Erythroblast (primary cell): ENCODE measurements around the gene DAB2IP.

Experiments
- GATA1 ChIP-seq: IDR thresholded peaks from 2 replicates; pipeline ENCODE4 v1.6.1; 2011; ENCODE audit warnings: low read depth, mild to moderate bottlenecking, control low read depth, low read length, moderate library complexity
- POLR2A ChIP-seq: IDR thresholded peaks from 2 replicates; pipeline ENCODE4 v1.6.1; 2011; ENCODE audit warnings: mild to moderate bottlenecking, low read length

DNA sequence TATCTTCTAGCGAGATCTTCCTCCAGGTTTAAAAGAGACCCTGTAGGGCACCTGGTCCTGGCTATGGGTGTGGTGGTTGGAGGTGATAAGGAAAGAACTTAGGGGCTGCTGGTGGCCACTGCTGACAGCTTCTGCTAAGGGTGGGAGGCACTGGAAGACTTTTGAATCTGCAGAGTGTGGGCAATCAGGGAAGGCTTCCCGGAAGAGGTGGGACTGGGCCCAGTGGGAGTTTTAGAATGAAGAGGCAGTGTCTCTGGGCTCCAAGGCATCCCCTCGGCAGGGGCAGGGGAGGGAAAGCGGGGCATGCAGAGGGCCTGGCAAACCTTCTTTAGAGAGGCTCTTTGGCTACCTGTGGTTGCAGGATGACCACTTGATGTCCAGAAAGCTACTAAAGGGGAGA, 23.0 kb upstream of the DAB2IP start:
- TF ChIP-seq POLR2A (no peak), GATA1 (no peak)
